Osteocyte (in vitro differentiated cells): ENCODE measurements around the gene MYO1A. TPM values are rescaled to one million over a fixed set of nuclear protein-coding genes. Genes with fewer than 3 reads are reported as not detected.
"Not testable (repeated sequence)": the region's sequence is repeated elsewhere in the genome, so short reads cannot be mapped to it uniquely, and the experiment has no call there.

ENCODE experiments used
- DNase-seq: peaks from one replicate; pipeline ENCODE4 v3.0.0; 2021; ENCODE audit warnings: mixed read lengths; ENCODE audit not compliant: unreplicated experiment; ENCODE audit errors: extremely low spot score
- H3K27ac Mint-ChIP-seq: one replicate; pipeline ENCODE4 v1.8.0; 2021; ENCODE audit warnings: mild to moderate bottlenecking, mixed read lengths; ENCODE audit not compliant: unreplicated experiment
- H3K27me3 Mint-ChIP-seq: one replicate; pipeline ENCODE4 v1.8.0; 2021; ENCODE audit warnings: mixed read lengths; ENCODE audit not compliant: unreplicated experiment
- H3K36me3 Mint-ChIP-seq: one replicate; pipeline ENCODE4 v1.8.0; 2021; ENCODE audit warnings: mixed read lengths; ENCODE audit not compliant: unreplicated experiment
- H3K4me1 Mint-ChIP-seq: one replicate; pipeline ENCODE4 v1.8.0; 2021; ENCODE audit warnings: mixed read lengths; ENCODE audit not compliant: unreplicated experiment
- H3K4me3 Mint-ChIP-seq: one replicate; pipeline ENCODE4 v1.8.0; 2021; ENCODE audit warnings: mild to moderate bottlenecking, moderate library complexity, mixed read lengths; ENCODE audit not compliant: unreplicated experiment
- H3K9me3 Mint-ChIP-seq: one replicate; pipeline ENCODE4 v1.8.0; 2021; ENCODE audit warnings: mixed read lengths; ENCODE audit not compliant: unreplicated experiment
- total RNA-seq: library from RNA; stranded (reverse); gene quantifications from 2 replicates; pipeline ENCODE4 v1.2.1, GENCODE V29; 2021
- TF ChIP-seq, protein P1 (sequence below): fragments of 200-600 bp; sonication (generic); IDR thresholded peaks from 2 replicates; pipeline ENCODE4 v1.5.0; 2021; ENCODE audit warnings: antibody characterized with exemption, mild to moderate bottlenecking, moderate library complexity

Gene MYO1A
- total RNA-seq, 1 donor from 2014 or later, result not detected

DNA sequence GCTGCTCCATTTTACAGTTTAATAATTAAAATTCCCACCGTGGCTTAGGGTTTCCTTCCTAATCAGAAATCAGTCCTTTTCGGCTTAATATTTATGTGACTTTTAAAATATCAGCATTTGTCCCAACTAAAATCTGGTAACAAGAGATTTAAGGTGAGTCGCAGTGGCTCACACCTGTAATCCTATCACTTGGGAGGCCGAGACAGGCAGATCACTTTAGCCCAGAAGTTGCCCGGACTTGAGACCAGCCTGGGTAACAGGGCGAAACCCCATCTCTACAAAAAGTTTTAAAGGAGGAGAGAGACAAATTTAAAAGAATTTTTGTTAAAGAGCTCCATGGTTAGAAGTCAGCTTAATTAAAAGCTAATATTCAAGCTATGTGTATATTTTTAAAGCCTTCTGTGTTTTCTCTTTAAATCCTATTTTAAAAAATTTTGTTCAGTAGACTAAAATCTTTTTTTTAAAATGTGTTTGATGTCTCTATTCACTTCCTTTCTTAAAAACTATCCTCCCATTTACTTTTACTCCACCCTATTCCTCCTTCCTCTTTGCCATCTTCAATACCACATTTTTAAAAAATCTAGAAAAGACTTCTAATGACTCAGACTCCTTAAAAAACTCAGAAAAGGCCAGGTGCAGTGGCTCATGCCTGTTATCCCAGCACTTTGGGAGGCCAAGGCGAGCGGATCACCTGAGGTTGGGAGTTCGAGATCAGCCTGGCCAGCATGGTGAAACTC, 29.8 kb downstream of the MYO1A start:
- no peak overlapping the region for H3K27ac Mint-ChIP-seq
- DNase-seq, result no peak
- TF ChIP-seq, protein P1, sequence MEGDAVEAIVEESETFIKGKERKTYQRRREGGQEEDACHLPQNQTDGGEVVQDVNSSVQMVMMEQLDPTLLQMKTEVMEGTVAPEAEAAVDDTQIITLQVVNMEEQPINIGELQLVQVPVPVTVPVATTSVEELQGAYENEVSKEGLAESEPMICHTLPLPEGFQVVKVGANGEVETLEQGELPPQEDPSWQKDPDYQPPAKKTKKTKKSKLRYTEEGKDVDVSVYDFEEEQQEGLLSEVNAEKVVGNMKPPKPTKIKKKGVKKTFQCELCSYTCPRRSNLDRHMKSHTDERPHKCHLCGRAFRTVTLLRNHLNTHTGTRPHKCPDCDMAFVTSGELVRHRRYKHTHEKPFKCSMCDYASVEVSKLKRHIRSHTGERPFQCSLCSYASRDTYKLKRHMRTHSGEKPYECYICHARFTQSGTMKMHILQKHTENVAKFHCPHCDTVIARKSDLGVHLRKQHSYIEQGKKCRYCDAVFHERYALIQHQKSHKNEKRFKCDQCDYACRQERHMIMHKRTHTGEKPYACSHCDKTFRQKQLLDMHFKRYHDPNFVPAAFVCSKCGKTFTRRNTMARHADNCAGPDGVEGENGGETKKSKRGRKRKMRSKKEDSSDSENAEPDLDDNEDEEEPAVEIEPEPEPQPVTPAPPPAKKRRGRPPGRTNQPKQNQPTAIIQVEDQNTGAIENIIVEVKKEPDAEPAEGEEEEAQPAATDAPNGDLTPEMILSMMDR, result no peak
- H3K36me3 Mint-ChIP-seq, result no peaks in the 10 kb centered on the region
- H3K9me3 Mint-ChIP-seq, result no peaks in the 10 kb centered on the region
- H3K27me3 Mint-ChIP-seq, result peaks cover 28% of the 10 kb centered on the region
- no peaks in the 10 kb centered on the region for H3K4me1 Mint-ChIP-seq
- H3K4me3 Mint-ChIP-seq, result no peak overlapping the region

GRCh38 chr12:57018906-57019305, 31.0 kb downstream of the MYO1A start:
- no peak overlapping the region for H3K4me3 Mint-ChIP-seq
- no peak for DNase-seq
- peaks cover 31% of the 10 kb centered on the region for H3K27me3 Mint-ChIP-seq
- no peak overlapping the region for H3K27ac Mint-ChIP-seq
- no peaks in the 10 kb centered on the region for H3K4me1 Mint-ChIP-seq
- no peaks in the 10 kb centered on the region for H3K9me3 Mint-ChIP-seq
- TF ChIP-seq, protein P1, result no peak
- H3K36me3 Mint-ChIP-seq, result no peaks in the 10 kb centered on the region

DNA sequence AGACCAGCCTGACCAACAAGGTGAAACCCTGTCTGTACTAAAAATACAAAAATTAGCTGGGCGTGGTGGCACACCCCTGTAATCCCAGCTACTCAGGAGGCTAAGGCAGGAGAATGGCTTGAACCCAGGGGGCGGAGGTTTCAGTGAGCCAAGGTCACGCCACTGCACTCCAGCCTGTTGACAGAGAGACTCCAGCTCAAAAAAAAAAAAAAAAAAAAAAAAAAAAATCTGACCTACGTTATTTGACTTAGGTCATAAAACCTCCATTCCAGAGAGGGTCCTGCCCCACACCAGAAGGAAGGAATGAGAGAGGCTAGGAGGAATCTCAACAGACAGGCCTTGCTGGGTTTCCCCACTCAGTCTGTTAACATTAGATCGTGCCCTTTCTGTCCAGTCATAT, 31.6 kb downstream of the MYO1A start:
- not testable (repeated sequence) for H3K4me3 Mint-ChIP-seq, H3K36me3 Mint-ChIP-seq, H3K4me1 Mint-ChIP-seq, DNase-seq, H3K27ac Mint-ChIP-seq, H3K9me3 Mint-ChIP-seq
- H3K27me3 Mint-ChIP-seq, result peaks cover 35% of the 10 kb centered on the region

DNA sequence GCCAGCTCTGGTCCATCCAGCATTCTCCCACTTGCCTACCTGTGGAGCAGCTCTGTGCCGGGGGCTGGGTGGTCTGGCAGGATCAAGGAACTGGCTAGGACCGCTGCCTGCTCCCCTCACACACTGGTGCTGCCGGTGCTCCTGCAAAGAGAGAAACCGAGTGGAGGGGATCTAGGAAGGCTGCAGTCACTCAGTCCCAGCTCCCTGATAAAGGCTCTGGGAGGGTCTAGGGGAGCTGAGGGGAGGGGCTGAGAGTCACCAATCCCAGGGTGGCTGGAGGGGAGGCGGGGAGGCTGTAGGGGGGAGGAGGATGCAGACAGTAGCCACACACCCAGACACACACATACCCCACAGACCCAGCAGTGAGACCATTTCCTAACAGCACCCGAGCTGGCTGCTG, 33.6 kb downstream of the MYO1A start, which contains the start of gene TAC3:
Gene TAC3, minus strand, starts transcription at position 182 of the 400 bp plus-strand sequence. CDS start 732 bp downstream, outside the sequence.
- Mint-ChIP-seq H3K4me1 (no peaks in the 10 kb centered on the region), H3K9me3 (no peaks in the 10 kb centered on the region), H3K27me3 (peaks cover 48% of the 10 kb centered on the region), H3K36me3 (no peaks in the 10 kb centered on the region), H3K4me3 (no peak within 1 kb of the TSS), H3K27ac (no peak within 1 kb of the TSS)
- TF ChIP-seq, protein P1, result no peak
- no peak for DNase-seq

DNA sequence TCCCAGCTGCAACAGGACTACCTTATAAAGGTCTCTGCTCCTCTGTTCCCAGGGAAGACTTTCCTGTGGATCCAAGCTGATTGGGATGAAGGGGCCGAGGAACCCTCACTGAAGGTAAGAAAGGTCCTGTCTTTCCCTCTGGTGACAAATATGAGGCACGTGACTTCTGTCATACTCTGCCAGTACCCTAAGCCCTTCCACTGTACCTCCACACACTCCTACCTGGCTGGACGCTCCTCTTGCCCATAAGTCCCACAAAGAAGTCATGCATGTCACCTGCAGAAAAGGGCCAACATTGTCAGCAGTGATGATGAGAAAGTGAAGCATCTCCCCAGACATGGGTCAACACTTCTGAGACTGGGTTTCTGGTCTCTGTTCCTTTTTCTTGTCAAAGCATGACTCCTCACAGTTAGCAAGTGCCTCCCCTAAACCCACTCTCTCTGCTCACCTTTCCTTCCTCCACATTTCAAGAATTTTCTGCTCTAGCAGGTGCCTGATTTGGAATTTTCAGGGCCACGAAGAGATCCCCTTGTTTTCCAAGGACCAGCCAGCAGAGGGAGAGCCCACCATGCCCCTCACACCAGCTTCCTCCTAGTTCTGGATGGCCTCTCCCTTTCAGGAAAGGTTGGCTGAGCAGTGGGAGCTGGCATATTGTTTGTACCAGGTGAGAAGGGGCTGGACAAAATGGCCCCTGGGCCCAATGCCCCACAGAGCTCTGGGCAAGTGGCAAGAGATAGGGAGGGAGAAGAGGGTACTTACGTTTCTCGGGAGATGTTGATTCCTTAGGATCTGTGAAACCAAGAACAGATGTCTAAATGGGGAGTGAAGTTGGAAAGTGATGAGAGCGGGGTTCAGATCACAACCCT, 37.1 kb downstream of the MYO1A start:
- Mint-ChIP-seq H3K4me3 (no peak overlapping the region), H3K27ac (no peak overlapping the region), H3K36me3 (no peaks in the 10 kb centered on the region), H3K27me3 (peaks cover 45% of the 10 kb centered on the region), H3K4me1 (peaks cover 7% of the 10 kb centered on the region), H3K9me3 (no peaks in the 10 kb centered on the region)
- TF ChIP-seq, protein P1, result no peak
- no peak for DNase-seq
